ENCODE results near the gene DNM2. TPM values are rescaled to one million over a fixed set of nuclear protein-coding genes. Genes with fewer than 3 reads are reported as not detected.

DNM2 gene
- polyA plus RNA-seq, 1 donor = 131 TPM

- Histone ChIP-seq H3K27me3 (ENCODE audit: control insufficient read depth, insufficient read depth, low read length) (no peaks in the 10 kb centered on the region), H3K36me3 (ENCODE audit: control insufficient read depth, insufficient read depth, low read length) (peaks cover 67% of the 10 kb centered on the region), H3K4me3 (ENCODE audit: low read length) (no peak overlapping the region), H3K27ac (ENCODE audit: low read length) (no peak overlapping the region), H3K9me3 (ENCODE audit: control insufficient read depth, low read depth, low read length) (no peaks in the 10 kb centered on the region), H3K4me1 (ENCODE audit: control insufficient read depth, insufficient read depth, low read length) (peaks cover 10% of the 10 kb centered on the region)
- DNase-seq = no peak
- WGBS (ENCODE audit: insufficient coverage, low lambda C conversion rate) = no CpG with 5 or more reads among the region's 3 CpGs
Observed at GRCh38 chr19:10773969-10774368, 56.1 kb downstream of the DNM2 start.

- H3K36me3 ChIP-seq (ENCODE audit: control insufficient read depth, insufficient read depth, low read length) = peaks cover 69% of the 10 kb centered on the region
- no CpG with 5 or more reads among the region's 6 CpGs for WGBS (ENCODE audit: insufficient coverage, low lambda C conversion rate)
Observed at GRCh38 chr19:10774893-10775292, 57.0 kb downstream of the DNM2 start.

GRCh38 chr19:10776900-10777650 is 59.2 kb downstream of the DNM2 start:
- H3K4me3 ChIP-seq (ENCODE audit: low read length) = no peak overlapping the region
- no peaks in the 10 kb centered on the region for H3K4me1 ChIP-seq (ENCODE audit: control insufficient read depth, insufficient read depth, low read length)
- no peaks in the 10 kb centered on the region for H3K27me3 ChIP-seq (ENCODE audit: control insufficient read depth, insufficient read depth, low read length)
- peaks cover 78% of the 10 kb centered on the region for H3K36me3 ChIP-seq (ENCODE audit: control insufficient read depth, insufficient read depth, low read length)
- DNase-seq = no peak
- H3K27ac ChIP-seq (ENCODE audit: low read length) = no peak overlapping the region
- no peaks in the 10 kb centered on the region for H3K9me3 ChIP-seq (ENCODE audit: control insufficient read depth, low read depth, low read length)
- 69% methylated on average over 4 of the region's 14 CpGs for WGBS (ENCODE audit: insufficient coverage, low lambda C conversion rate)

More at GRCh38 chr19:10774893-10775292, 57.0 kb downstream of the DNM2 start:
- no peak for DNase-seq
- peaks cover 3% of the 10 kb centered on the region for H3K4me1 ChIP-seq (ENCODE audit: control insufficient read depth, insufficient read depth, low read length)
- no peaks in the 10 kb centered on the region for H3K9me3 ChIP-seq (ENCODE audit: control insufficient read depth, low read depth, low read length)
- H3K27ac ChIP-seq (ENCODE audit: low read length) = no peak overlapping the region
- no peaks in the 10 kb centered on the region for H3K27me3 ChIP-seq (ENCODE audit: control insufficient read depth, insufficient read depth, low read length)
- H3K4me3 ChIP-seq (ENCODE audit: low read length) = no peak overlapping the region

DNA sequence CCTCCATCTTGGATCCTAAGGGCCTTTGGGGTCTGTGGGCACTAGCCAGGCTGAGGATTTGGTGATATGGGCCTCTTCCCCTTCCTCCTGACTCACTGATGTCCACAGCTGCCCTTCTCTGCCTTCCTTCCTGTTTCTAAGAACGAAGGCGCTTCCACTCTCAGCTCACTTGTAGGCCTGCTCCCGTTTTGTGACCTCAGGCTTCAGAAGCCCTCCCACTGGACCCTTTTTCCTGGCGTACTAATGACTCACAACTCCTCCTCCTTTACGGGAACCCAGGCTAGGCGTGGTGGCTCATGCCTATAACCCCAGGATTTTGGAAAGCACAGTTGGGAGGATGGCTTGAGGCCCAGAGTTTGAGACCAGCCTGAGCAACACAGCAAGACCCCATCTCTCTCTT is 62.5 kb downstream of the DNM2 start:
- DNase-seq = no peak
- H3K4me1 ChIP-seq (ENCODE audit: control insufficient read depth, insufficient read depth, low read length) = no peaks in the 10 kb centered on the region
- H3K27ac ChIP-seq (ENCODE audit: low read length) = no peak overlapping the region
- H3K27me3 ChIP-seq (ENCODE audit: control insufficient read depth, insufficient read depth, low read length) = no peaks in the 10 kb centered on the region
- no peak overlapping the region for H3K4me3 ChIP-seq (ENCODE audit: low read length)
- H3K9me3 ChIP-seq (ENCODE audit: control insufficient read depth, low read depth, low read length) = no peaks in the 10 kb centered on the region
- H3K36me3 ChIP-seq (ENCODE audit: control insufficient read depth, insufficient read depth, low read length) = peaks cover 89% of the 10 kb centered on the region
- no CpG with 5 or more reads among the region's 6 CpGs for whole genome bisulfite sequencing (ENCODE audit: insufficient coverage, low lambda C conversion rate)

DNA sequence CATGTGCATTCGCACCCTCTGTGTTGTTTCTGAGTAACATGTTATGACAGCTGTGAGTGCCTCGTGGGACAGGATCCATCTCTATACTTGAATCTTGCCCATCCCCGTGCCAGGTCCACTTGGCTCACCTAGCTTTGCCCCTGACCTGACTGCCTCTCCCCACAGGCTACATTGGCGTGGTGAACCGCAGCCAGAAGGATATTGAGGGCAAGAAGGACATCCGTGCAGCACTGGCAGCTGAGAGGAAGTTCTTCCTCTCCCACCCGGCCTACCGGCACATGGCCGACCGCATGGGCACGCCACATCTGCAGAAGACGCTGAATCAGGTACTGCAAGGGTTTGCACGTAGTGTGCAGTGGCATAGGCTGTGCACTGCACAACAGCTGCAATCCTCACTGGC is 64.9 kb downstream of the DNM2 start:
- WGBS (ENCODE audit: insufficient coverage, low lambda C conversion rate) = no CpG with 5 or more reads among the region's 13 CpGs
- no peaks in the 10 kb centered on the region for H3K27me3 ChIP-seq (ENCODE audit: control insufficient read depth, insufficient read depth, low read length)
- no peak overlapping the region for H3K4me3 ChIP-seq (ENCODE audit: low read length)
- H3K4me1 ChIP-seq (ENCODE audit: control insufficient read depth, insufficient read depth, low read length) = no peaks in the 10 kb centered on the region
- H3K36me3 ChIP-seq (ENCODE audit: control insufficient read depth, insufficient read depth, low read length) = peaks cover 86% of the 10 kb centered on the region
- no peaks in the 10 kb centered on the region for H3K9me3 ChIP-seq (ENCODE audit: control insufficient read depth, low read depth, low read length)
- no peak overlapping the region for H3K27ac ChIP-seq (ENCODE audit: low read length)
- no peak for DNase-seq

DNA sequence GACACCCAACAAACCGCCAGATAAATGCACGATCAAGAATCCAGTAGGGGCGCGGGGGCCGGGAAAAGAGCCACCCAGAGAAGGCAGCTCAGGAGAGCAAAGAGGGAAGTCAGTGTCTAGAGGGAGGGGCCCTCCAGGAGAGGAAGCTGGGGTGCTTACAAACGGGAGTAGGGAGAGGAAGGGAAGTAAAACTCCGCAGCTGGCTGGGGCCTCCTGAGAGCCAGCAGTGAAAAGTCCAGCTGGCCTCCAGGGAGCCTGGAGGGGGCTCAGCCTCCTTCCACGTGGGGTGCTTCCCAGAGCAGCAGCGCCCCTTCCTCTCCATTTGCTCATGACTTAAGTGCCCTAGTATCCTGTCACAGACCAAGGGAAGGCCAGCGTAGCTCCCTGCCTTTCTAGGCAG is 66.4 kb downstream of the DNM2 start:
- Histone ChIP-seq H3K4me1 (ENCODE audit: control insufficient read depth, insufficient read depth, low read length) (peaks cover 9% of the 10 kb centered on the region), H3K27ac (ENCODE audit: low read length) (no peak overlapping the region), H3K9me3 (ENCODE audit: control insufficient read depth, low read depth, low read length) (no peaks in the 10 kb centered on the region), H3K36me3 (ENCODE audit: control insufficient read depth, insufficient read depth, low read length) (peaks cover 87% of the 10 kb centered on the region), H3K27me3 (ENCODE audit: control insufficient read depth, insufficient read depth, low read length) (no peaks in the 10 kb centered on the region), H3K4me3 (ENCODE audit: low read length) (no peak overlapping the region)
- no CpG with 5 or more reads among the region's 10 CpGs for WGBS (ENCODE audit: insufficient coverage, low lambda C conversion rate)
- DNase-seq = no peak

- 86% methylated on average over 2 of the region's 8 CpGs for WGBS (ENCODE audit: insufficient coverage, low lambda C conversion rate)
- H3K27me3 ChIP-seq (ENCODE audit: control insufficient read depth, insufficient read depth, low read length) = no peaks in the 10 kb centered on the region
- peaks cover 77% of the 10 kb centered on the region for H3K36me3 ChIP-seq (ENCODE audit: control insufficient read depth, insufficient read depth, low read length)
- peaks cover 17% of the 10 kb centered on the region for H3K4me1 ChIP-seq (ENCODE audit: control insufficient read depth, insufficient read depth, low read length)
- H3K9me3 ChIP-seq (ENCODE audit: control insufficient read depth, low read depth, low read length) = no peaks in the 10 kb centered on the region
- DNase-seq = no peak
- no peak overlapping the region for H3K4me3 ChIP-seq (ENCODE audit: low read length)
- H3K27ac ChIP-seq (ENCODE audit: low read length) = no peak overlapping the region
Observed at GRCh38 chr19:10788146-10788545, 70.3 kb downstream of the DNM2 start.

DNA sequence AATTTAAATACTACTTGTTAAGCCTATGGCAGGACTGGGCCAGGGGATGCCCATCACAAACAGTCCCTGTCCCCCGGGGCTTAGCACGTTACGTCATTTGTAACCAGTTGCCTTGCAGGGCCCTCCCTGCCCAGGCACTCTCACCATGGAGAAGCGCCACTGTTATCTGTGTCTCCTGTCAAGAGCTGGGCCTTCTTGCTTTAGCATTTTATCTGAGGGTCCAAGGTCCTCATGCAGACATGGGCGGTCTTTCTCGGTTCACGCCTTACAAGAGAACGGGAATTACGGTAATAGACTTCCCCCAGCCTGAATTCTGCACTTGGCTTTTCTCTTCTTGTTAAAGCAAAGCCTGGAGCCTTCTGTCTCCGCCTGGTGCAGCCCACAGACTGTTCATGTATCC is 72.0 kb downstream of the DNM2 start:
- Histone ChIP-seq H3K4me3 (ENCODE audit: low read length) (no peak overlapping the region), H3K9me3 (ENCODE audit: control insufficient read depth, low read depth, low read length) (no peaks in the 10 kb centered on the region), H3K27me3 (ENCODE audit: control insufficient read depth, insufficient read depth, low read length) (no peaks in the 10 kb centered on the region), H3K27ac (ENCODE audit: low read length) (peak overlapping the region; percentile 78), H3K36me3 (ENCODE audit: control insufficient read depth, insufficient read depth, low read length) (peaks cover 80% of the 10 kb centered on the region), H3K4me1 (ENCODE audit: control insufficient read depth, insufficient read depth, low read length) (peaks cover 17% of the 10 kb centered on the region)
- 40% methylated on average over 1 of the region's 10 CpGs for WGBS (ENCODE audit: insufficient coverage, low lambda C conversion rate)
- DNase-seq = peak; percentile 89 to 94

GRCh38 chr19:10796653-10797052 is 78.8 kb downstream of the DNM2 start:
- Histone ChIP-seq H3K4me1 (ENCODE audit: control insufficient read depth, insufficient read depth, low read length) (no peaks in the 10 kb centered on the region), H3K27me3 (ENCODE audit: control insufficient read depth, insufficient read depth, low read length) (no peaks in the 10 kb centered on the region), H3K9me3 (ENCODE audit: control insufficient read depth, low read depth, low read length) (no peaks in the 10 kb centered on the region), H3K4me3 (ENCODE audit: low read length) (no peak overlapping the region), H3K36me3 (ENCODE audit: control insufficient read depth, insufficient read depth, low read length) (peaks cover 90% of the 10 kb centered on the region), H3K27ac (ENCODE audit: low read length) (no peak overlapping the region)
- WGBS (ENCODE audit: insufficient coverage, low lambda C conversion rate) = no CpG with 5 or more reads among the region's 19 CpGs
- no peak for DNase-seq

GRCh38 chr19:10797078-10797477 is 79.2 kb downstream of the DNM2 start:
- Histone ChIP-seq H3K4me1 (ENCODE audit: control insufficient read depth, insufficient read depth, low read length) (no peaks in the 10 kb centered on the region), H3K36me3 (ENCODE audit: control insufficient read depth, insufficient read depth, low read length) (peaks cover 90% of the 10 kb centered on the region), H3K27ac (ENCODE audit: low read length) (no peak overlapping the region), H3K27me3 (ENCODE audit: control insufficient read depth, insufficient read depth, low read length) (no peaks in the 10 kb centered on the region), H3K9me3 (ENCODE audit: control insufficient read depth, low read depth, low read length) (no peaks in the 10 kb centered on the region), H3K4me3 (ENCODE audit: low read length) (no peak overlapping the region)
- no CpG with 5 or more reads among the region's 14 CpGs for WGBS (ENCODE audit: insufficient coverage, low lambda C conversion rate)
- no peak for DNase-seq

Measured in large intestine (tissue), 3 donors.